Fibroblast of pulmonary artery (primary cell): Measurements from ENCODE around the gene MEI4.

Experiments used
- DNase-seq: peaks from one replicate; pipeline ENCODE4 v3.0.0-alpha.2; 2010; ENCODE audit warnings: low read depth
- H3K4me3 ChIP-seq: replicated peaks from 2 replicates; pipeline ENCODE4 v1.5.1; 2011; ENCODE audit warnings: low read depth, mild to moderate bottlenecking, control low read depth, low read length, moderate library complexity
- TF ChIP-seq, protein P1 (sequence below): IDR thresholded peaks from 2 replicates; pipeline ENCODE4 v1.5.1; 2011; ENCODE audit warnings: mild to moderate bottlenecking, control low read depth, low read length, inconsistent platforms; ENCODE audit errors: missing control alignments

MEI4 gene, protein sequence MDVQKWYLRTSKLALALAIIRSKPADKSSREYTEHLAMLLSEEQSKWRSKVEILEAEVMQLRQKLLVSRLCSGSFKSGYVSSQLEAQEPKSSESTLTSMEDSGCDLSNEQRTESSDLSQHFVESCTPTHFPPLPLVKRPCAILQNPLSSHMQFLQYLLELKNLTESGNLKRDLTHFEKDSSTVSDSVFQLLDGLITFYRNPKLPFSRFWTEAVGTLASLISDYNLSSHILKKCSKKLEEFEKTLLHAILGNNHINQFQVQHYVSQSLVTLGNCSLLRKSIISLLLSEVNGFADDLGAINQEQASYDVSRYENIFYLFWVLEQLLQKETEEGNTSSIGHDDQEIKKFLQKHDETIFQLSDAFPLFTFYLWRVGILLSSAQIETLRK

DNA sequence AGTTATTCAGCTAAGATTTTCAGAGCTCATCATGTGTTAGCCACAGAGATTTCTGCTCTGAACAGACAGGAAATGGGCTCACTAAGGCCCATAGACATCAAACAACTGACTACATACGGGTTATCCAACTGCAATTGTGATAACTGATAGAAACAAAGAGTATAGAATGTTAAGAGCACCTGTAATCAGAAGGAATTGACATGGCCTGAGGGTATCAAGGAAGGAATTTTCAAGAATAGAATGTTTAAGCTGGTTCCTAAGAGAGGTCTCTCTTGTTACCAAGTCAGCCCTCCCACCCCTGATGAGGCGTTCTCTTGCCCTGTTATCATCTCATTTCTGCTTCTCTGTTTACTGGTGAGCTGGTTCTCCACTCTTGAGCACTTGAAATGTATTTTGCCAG is at the start of gene MEI4:
Gene MEI4 (plus strand): TSS at position 301 of the 400 bp plus-strand sequence. CDS start 37,633 bp downstream, outside the sequence.
- H3K4me3 ChIP-seq = no peak within 1 kb of the TSS
- TF ChIP-seq, protein P1, sequence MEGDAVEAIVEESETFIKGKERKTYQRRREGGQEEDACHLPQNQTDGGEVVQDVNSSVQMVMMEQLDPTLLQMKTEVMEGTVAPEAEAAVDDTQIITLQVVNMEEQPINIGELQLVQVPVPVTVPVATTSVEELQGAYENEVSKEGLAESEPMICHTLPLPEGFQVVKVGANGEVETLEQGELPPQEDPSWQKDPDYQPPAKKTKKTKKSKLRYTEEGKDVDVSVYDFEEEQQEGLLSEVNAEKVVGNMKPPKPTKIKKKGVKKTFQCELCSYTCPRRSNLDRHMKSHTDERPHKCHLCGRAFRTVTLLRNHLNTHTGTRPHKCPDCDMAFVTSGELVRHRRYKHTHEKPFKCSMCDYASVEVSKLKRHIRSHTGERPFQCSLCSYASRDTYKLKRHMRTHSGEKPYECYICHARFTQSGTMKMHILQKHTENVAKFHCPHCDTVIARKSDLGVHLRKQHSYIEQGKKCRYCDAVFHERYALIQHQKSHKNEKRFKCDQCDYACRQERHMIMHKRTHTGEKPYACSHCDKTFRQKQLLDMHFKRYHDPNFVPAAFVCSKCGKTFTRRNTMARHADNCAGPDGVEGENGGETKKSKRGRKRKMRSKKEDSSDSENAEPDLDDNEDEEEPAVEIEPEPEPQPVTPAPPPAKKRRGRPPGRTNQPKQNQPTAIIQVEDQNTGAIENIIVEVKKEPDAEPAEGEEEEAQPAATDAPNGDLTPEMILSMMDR = no peak
- no peak for DNase-seq

DNA sequence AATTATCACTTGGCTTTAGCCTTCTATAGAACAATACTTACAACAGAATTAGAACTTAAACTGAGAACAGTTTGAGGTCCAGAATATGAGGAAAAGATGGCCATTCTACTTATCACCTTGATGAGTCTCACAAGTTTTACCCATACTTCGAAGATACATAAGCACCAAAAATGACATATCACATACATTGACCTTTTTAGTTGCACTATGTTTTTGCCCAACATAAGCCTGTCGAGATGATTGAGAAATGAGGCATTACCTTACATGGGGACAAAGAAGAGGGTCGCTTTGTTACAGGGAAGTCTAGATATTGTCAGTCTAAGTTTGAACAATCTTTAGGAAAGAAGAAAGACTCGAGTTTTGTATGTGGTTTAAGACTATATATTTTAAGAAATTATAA is 48.4 kb upstream of the MEI4 start:
- H3K4me3 ChIP-seq = no peak overlapping the region
- DNase-seq = no peak
- TF ChIP-seq, protein P1 = no peak

DNA sequence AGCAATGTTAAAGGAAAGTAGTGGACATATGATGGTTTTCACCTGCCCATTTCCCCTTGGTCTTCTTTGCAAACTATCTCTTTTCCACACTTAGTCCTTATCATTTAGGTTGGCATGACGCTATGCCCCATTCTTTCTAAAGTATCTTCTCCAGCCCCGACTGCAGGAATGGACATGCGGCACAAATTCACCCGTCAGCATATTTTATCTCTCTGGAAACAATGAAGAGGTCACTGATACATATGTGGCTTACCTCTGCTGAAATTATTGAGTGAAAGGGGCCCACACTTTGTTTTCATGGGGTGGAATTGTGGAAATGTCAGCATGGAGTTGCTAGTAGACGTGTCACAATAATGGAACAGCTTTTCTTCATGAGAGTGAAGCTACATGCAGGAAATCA is 45.8 kb upstream of the MEI4 start:
- no peak for DNase-seq
- TF ChIP-seq, protein P1 = no peak
- H3K4me3 ChIP-seq = no peak overlapping the region

DNA sequence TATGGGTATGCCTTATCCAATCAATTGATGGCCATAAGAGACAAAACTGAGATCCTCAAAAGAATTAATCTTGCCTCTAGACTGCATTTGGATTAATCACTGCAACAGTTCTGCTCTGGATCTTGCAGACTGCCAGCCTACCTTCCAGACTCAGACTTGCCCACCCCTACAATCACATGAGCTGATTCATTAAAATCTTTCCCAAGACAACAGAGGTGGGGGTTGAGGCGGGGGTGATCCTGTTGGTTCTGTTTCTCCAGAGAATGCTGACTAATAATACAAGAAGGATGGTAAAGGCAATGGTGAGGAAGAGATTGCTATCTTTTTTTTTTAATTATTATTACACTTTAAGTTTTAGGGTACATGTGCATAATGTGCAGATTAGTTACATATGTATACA is 43.7 kb upstream of the MEI4 start:
- TF ChIP-seq, protein P1 = no peak
- no peak overlapping the region for H3K4me3 ChIP-seq
- DNase-seq = no peak

DNA sequence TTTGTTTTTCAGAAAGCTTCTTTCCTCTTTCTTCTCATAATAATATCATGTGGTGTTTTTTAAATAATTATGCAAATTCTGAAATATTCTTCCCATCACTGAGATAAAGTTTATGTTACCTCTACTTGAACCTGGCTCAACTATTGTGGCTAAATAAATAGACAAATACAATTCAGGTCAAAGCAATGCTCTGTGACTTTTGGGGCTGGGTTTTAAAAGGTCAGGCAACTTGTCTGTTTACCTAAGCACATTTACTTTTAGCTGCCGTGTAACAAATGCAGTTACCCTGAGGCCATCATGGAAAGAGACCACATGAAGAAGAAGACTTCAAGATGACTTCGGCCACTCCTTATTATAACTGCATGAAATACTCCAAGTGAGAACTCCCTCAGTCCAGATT is 33.7 kb upstream of the MEI4 start:
- no peak for DNase-seq
- no peak overlapping the region for H3K4me3 ChIP-seq
- TF ChIP-seq, protein P1 = no peak

DNA sequence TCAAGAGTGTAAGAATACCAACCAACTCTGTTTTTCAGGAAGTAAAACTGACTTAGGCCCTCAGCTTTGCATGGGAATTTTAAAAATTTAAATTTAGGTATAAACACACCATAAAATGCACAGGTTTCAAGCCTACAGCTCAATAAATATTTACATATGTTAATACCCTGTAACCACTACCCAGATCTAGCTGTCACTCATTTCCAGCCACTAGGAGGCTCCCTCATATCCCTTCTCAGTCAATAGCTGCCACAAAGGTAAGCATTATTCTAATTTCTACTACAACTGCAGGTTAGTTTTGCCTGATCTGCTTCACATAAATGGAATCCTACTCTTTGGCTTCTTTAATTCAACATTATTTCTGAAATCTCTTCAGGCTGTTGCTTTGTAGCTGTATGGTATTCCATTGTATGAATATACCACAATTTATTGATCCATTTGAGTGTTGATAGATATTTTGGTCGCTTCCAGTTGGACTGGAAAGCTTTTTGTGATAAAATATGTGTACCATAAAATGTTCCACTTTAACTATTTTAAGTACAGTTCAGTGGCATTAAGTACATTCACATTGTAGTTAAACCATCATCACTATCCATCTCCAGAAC is 32.5 kb upstream of the MEI4 start:
- peak; percentile 16 for DNase-seq
- TF ChIP-seq, protein P1 = peak; percentile 50
- H3K4me3 ChIP-seq = no peak overlapping the region
